ENCODE data around the gene PPP4R1. TPM values are rescaled to one million over a fixed set of nuclear protein-coding genes. Genes with fewer than 3 reads are reported as not detected.

The PPP4R1 gene
- total and polyA plus RNA-seq, 12 donors = 22.8 to 104 (median 58.0) TPM

DNA sequence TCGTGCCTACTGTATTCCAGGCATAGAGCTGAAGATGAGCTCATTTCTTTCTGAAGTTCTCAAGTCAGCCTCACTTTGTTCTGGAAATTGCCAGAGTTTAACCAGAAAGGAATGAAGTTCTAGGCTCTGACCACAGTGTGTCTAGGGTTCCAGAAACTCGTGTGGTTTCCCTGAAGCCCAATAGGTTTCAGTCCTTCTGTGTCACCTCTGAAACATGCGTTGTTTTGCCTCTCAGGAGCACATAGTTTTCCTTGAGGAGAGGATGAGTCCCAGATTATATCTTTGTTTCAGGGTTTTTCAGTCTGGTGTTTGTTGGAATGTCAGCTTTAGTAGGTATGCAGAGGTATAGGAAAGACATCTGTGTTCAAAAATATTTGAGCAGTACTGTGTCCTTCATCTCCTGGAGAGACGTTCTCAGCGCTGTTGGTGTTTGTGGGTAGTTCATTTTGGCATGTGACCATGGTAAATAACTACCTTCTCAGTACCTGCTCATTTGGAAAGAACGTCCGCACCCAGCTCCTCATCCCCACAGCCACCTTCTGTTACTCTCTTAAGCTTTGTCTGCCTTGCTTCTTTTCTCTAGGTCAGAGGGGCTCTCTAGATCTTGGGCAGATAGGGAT, 82.5 kb downstream of the PPP4R1 start:
- H3K4me1 ChIP-seq (replicated peaks in 1 of 2) = peaks cover 0 to 6% of the 10 kb centered on the region in 2 donors
- intact Hi-C loops (cut with DNase I) = no loop called here
- 89 to 96% (median 96%) methylated on average over 7 of the region's 7 CpGs for WGBS, 4 donors
- H3K27ac ChIP-seq = no peak overlapping the region
- TF ChIP-seq, protein P1, sequence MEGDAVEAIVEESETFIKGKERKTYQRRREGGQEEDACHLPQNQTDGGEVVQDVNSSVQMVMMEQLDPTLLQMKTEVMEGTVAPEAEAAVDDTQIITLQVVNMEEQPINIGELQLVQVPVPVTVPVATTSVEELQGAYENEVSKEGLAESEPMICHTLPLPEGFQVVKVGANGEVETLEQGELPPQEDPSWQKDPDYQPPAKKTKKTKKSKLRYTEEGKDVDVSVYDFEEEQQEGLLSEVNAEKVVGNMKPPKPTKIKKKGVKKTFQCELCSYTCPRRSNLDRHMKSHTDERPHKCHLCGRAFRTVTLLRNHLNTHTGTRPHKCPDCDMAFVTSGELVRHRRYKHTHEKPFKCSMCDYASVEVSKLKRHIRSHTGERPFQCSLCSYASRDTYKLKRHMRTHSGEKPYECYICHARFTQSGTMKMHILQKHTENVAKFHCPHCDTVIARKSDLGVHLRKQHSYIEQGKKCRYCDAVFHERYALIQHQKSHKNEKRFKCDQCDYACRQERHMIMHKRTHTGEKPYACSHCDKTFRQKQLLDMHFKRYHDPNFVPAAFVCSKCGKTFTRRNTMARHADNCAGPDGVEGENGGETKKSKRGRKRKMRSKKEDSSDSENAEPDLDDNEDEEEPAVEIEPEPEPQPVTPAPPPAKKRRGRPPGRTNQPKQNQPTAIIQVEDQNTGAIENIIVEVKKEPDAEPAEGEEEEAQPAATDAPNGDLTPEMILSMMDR (IDR thresholded peaks at IDR 0.05) = no peak
- TF ChIP-seq POLR2A (IDR thresholded peaks at IDR 0.05) = no peak
- H3K36me3 ChIP-seq (replicated peaks in 1 of 2) = peaks cover 0 to 37% of the 10 kb centered on the region in 2 donors
- no peak for DNase-seq
- no peaks in the 10 kb centered on the region for H3K9me3 ChIP-seq (replicated peaks in 1 of 3)
- H3K4me3 ChIP-seq = no peak overlapping the region
- no peaks in the 10 kb centered on the region for H3K27me3 ChIP-seq

DNA sequence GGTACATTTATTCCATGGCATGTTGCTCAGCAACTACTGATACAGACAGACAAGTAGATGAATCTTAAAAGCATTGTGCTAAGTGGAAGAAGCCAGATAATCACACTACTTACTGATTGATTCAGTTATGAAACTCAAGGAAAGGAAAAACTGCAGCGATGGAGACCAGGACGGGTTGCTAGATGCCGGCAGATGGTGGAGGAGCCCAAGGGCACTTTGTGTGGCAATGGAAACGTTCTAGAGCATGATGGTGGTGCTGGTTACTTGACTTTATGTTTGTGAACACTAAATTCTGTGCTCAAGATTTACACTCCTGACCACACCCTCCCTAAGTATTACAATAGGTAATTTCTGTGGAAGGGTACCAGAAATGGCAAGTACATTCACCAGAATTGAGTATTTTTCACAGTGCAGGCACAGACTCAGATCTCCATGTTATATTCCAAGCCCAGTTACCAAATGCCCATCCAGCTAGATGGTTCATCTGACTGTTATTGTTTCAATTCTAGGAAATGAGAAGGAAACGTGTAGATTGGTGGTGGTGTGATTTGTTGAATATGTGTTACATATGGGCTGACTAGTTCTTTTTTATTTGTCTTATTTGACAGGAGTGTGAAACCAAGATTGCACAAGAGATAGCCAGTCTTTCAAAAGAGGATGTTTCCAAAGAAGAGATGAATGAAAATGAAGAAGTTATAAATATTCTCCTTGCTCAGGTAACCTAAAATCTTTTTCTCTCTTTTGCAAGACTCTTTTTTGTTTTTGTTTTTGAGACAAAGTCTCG, 83.9 kb downstream of the PPP4R1 start:
- H3K9me3 ChIP-seq (replicated peaks in 1 of 3) = no peaks in the 10 kb centered on the region
- DNase-seq = no peak
- H3K36me3 ChIP-seq (replicated peaks in 1 of 2) = peaks cover 0 to 26% of the 10 kb centered on the region in 2 donors
- H3K27me3 ChIP-seq = no peaks in the 10 kb centered on the region
- no peak for TF ChIP-seq POLR2A (IDR thresholded peaks at IDR 0.05)
- TF ChIP-seq, protein P1 (IDR thresholded peaks at IDR 0.05) = no peak
- H3K4me1 ChIP-seq (replicated peaks in 1 of 2) = peaks cover 0 to 5% of the 10 kb centered on the region in 2 donors
- 91 to 97% (median 93%) methylated on average over 6 of the region's 6 CpGs for WGBS, 4 donors
- intact Hi-C loops (cut with DNase I) = no loop called here
- no peak overlapping the region for H3K4me3 ChIP-seq
- H3K27ac ChIP-seq = no peak overlapping the region

DNA sequence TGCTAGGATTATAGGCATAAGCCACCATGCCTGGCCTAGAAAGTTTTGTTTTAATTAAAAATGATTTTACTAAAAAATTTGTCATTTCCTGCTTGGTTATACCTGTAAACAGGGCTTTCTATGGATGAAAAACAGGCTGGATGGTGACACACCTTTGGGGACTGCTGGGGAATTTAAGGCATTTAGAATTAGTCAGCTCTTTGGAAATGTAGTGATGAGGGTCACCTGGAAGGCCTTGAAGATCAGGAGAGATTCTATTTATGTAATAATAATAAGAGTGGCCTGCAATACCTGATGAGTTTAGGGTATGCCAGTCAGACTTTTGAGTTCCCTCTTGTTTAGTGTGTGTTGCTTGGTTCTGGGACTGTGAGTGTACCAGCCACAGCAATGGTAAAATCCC, 87.9 kb downstream of the PPP4R1 start:
- intact Hi-C loops (cut with DNase I) = no loop called here
- peaks cover 0 to 23% of the 10 kb centered on the region in 2 donors for H3K36me3 ChIP-seq (replicated peaks in 1 of 2)
- TF ChIP-seq POLR2A (IDR thresholded peaks at IDR 0.05) = no peak
- TF ChIP-seq, protein P1 (IDR thresholded peaks at IDR 0.05) = no peak
- no peak for DNase-seq
- H3K4me3 ChIP-seq = no peak overlapping the region
- H3K9me3 ChIP-seq (replicated peaks in 1 of 3) = no peaks in the 10 kb centered on the region
- H3K27me3 ChIP-seq = no peaks in the 10 kb centered on the region
- H3K27ac ChIP-seq = no peak overlapping the region
- H3K4me1 ChIP-seq (replicated peaks in 1 of 2) = no peaks in the 10 kb centered on the region

DNA sequence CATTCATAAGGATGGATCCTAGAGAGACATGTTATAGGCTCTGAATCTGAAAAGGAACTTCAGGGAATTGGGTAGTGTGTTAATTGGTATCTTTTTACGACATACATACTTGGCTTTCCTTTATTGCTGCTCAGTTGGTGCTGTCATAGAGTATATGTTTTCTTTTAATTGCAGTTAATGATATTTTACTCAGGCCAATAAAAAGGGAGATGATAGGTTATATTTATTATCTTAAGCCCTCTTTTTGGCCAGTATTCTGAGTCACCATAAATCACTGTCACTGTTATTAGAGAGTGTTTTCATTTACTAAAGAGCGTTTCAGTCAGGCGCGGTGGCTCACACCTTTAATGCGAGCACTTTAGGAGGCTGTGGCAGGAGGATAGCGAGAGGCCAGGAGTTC, 91.4 kb downstream of the PPP4R1 start:
- DNase-seq = no peak
- Histone ChIP-seq H3K27ac (no peak overlapping the region), H3K4me1 (replicated peaks in 1 of 2) (peaks cover 10 to 12% of the 10 kb centered on the region in 2 donors), H3K27me3 (no peaks in the 10 kb centered on the region), H3K9me3 (replicated peaks in 1 of 3) (no peaks in the 10 kb centered on the region), H3K4me3 (no peak overlapping the region), H3K36me3 (replicated peaks in 1 of 2) (peaks cover 0 to 15% of the 10 kb centered on the region in 2 donors)
- TF ChIP-seq POLR2A (IDR thresholded peaks at IDR 0.05) = no peak
- TF ChIP-seq, protein P1 (IDR thresholded peaks at IDR 0.05) = no peak
- WGBS, 4 donors = 87 to 96% (median 95%) methylated on average over 6 of the region's 6 CpGs
- intact Hi-C loops (cut with DNase I) = no loop called here
